ENCODE results near the gene RPL28. TPM values are rescaled to one million over a fixed set of nuclear protein-coding genes. Genes with fewer than 3 reads are reported as not detected.

Gene RPL28
- total and polyA plus RNA-seq, 4 donors = 116 to 535 (median 164) TPM

DNA sequence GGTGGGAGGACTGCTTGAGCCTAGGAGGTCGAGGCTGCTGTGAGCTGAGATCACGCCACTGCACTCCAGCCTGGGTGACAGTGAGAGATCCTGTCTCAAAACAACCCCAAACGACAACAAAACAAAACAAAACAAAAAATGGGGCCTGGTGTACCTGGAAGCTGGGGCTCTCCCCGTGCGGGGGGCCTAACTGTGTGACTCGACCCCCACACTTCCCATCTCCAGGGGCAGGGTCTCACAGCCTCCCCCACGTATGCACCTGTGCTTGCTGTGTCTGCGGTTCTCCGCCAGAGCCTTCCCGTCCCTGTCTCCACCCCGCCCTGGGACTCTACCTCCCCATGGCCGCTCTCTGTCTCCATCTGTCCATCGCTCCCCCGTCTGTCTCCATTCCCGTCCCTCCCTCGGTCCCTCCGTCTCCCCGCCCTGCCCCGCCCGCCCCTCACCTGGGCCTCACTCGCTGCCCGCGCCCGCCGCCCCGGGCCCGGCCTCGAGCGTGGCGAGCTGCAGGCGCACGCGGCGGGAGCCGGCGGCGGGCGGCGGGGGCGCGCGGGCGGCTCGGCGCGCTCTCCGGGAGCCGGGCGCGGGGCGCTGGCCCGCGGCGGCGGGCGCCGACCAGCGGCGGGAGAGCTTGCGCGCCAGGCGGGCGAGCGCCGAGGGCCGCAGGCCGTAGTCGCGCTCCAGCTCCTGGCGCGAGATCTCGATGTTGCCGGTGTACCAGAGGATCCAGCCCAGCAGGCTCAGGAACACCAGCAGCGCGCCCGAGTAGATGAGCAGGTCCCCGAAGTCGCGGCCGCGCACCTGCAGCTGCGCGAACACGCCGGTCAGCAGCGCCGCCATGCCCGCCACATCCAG, 2.2 kb upstream of the RPL28 start:
- H3K27ac ChIP-seq (ENCODE audit: low read depth in 1 of 2, low read length in 2 of 2) = no peak overlapping the region
- peaks cover 16 to 37% (median 30%) of the 10 kb centered on the region in 4 donors for H3K4me1 ChIP-seq (ENCODE audit: control insufficient read depth in 4 of 4, insufficient read depth in 4 of 4, low read length in 3 of 4)
- peak; percentile 50 for DNase-seq (ENCODE audit: low spot score)
- peaks cover 5 to 14% (median 9%) of the 10 kb centered on the region in 4 donors for H3K36me3 ChIP-seq (ENCODE audit: control insufficient read depth in 4 of 4, insufficient read depth in 3 of 4, low read depth in 1 of 4, low read length in 3 of 4)
- TF ChIP-seq, protein P1, sequence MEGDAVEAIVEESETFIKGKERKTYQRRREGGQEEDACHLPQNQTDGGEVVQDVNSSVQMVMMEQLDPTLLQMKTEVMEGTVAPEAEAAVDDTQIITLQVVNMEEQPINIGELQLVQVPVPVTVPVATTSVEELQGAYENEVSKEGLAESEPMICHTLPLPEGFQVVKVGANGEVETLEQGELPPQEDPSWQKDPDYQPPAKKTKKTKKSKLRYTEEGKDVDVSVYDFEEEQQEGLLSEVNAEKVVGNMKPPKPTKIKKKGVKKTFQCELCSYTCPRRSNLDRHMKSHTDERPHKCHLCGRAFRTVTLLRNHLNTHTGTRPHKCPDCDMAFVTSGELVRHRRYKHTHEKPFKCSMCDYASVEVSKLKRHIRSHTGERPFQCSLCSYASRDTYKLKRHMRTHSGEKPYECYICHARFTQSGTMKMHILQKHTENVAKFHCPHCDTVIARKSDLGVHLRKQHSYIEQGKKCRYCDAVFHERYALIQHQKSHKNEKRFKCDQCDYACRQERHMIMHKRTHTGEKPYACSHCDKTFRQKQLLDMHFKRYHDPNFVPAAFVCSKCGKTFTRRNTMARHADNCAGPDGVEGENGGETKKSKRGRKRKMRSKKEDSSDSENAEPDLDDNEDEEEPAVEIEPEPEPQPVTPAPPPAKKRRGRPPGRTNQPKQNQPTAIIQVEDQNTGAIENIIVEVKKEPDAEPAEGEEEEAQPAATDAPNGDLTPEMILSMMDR (IDR thresholded peaks at IDR 0.05; ENCODE audit: low read depth, low read length, missing input control) = peak; percentile 12
- no peak for TF ChIP-seq SP1 (IDR thresholded peaks at IDR 0.05)
- no peaks in the 10 kb centered on the region for H3K27me3 ChIP-seq (ENCODE audit: control insufficient read depth in 4 of 4, insufficient read depth in 4 of 4, low read length in 3 of 4)
- H3K9ac ChIP-seq (ENCODE audit: low read depth in 1 of 2, low read length in 2 of 2) = no peak overlapping the region
- WGBS = 5% methylated on average over 88 of the region's 88 CpGs
- H3K9me3 ChIP-seq (ENCODE audit: control insufficient read depth in 4 of 4, low read length in 3 of 4) = no peaks in the 10 kb centered on the region
- peak overlapping the region; percentile 28 to 71 (median 64) for H3K4me3 ChIP-seq (ENCODE audit: low read depth in 1 of 3, low read length in 3 of 3)

DNA sequence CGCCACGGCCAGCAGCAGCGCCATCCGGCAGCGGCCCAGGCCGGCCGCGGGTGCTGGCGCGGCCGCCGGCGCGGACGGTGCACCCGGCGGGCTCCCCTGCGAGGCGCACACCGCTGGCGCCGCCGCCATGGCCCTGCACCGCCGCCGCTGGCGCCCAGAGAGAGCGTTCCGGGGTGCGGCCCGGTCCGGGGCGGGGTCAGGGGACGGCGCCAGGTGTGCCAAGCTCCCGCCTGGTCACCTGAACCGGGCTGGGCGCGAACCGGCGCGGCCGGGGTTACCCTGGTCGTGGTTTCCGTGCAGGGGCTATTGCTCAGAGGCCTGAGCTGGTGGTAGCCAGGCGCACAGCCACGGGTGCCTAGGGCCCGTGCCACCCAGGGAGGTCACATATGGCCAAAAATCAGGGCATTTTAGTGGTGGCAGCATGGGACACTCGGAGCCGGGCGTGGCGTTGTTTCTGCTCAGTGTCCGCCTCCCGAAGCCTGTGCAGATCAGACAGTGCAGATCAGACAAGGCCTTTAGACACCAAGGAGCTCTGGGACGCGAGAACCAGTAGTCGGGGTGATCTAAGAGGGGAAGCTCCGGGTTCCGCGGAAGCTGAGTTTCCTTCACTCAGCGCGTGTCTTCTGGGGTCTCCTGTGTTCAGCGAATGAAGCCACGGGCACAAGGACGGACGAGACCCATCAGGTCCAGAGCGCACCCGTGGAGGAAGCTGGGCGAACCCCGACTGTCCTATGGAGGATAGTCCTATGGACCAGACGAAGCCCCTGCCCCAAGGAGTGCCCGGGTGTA, 1.4 kb upstream of the RPL28 start, which contains the start of gene TMEM238:
Gene TMEM238 (minus strand): TSS at position 162 of the 789 bp plus-strand sequence. CDS start 33 bp downstream, at position 129.
- 19% methylated on average over 72 of the region's 72 CpGs for WGBS
- H3K36me3 ChIP-seq (ENCODE audit: control insufficient read depth in 4 of 4, insufficient read depth in 3 of 4, low read depth in 1 of 4, low read length in 3 of 4) = peaks cover 8 to 20% (median 14%) of the 10 kb centered on the region in 4 donors
- peak within 1 kb of the TSS; percentile 56 to 71 (median 64) for H3K4me3 ChIP-seq (ENCODE audit: low read depth in 1 of 3, low read length in 3 of 3)
- peak; percentile 44 for DNase-seq (ENCODE audit: low spot score)
- H3K27me3 ChIP-seq (ENCODE audit: control insufficient read depth in 4 of 4, insufficient read depth in 4 of 4, low read length in 3 of 4) = no peaks in the 10 kb centered on the region
- peak within 1 kb of the TSS; percentile 75 to 94 for H3K27ac ChIP-seq (ENCODE audit: low read depth in 1 of 2, low read length in 2 of 2)
- H3K9ac ChIP-seq (ENCODE audit: low read depth in 1 of 2, low read length in 2 of 2) = peak within 1 kb of the TSS; percentile 71 to 83
- TF ChIP-seq FOXA2 (IDR thresholded peaks at IDR 0.05) (no peak), YY1 (IDR thresholded peaks at IDR 0.05) (no peak), HNF4G (IDR thresholded peaks at IDR 0.05) (no peak), FOXA1 (IDR thresholded peaks at IDR 0.05) (no peak), NR2F2 (IDR thresholded peaks at IDR 0.05) (no peak), ZBTB33 (IDR thresholded peaks at IDR 0.05) (no peak), SP1 (IDR thresholded peaks at IDR 0.05) (no peak), HNF4A (conservative IDR thresholded peaks at IDR 0.05) (no peak), MAX (IDR thresholded peaks at IDR 0.05) (no peak), GABPA (IDR thresholded peaks at IDR 0.05 in 1 of 2, conservative IDR thresholded peaks at IDR 0.05 in 1 of 2) (no peak), RXRA (IDR thresholded peaks at IDR 0.05) (no peak), TAF1 (conservative IDR thresholded peaks at IDR 0.05) (no peak), RAD21 (IDR thresholded peaks at IDR 0.05) (no peak), EGR1 (IDR thresholded peaks at IDR 0.05; ENCODE audit: low read depth in 2 of 2) (no peak), JUND (IDR thresholded peaks at IDR 0.05) (no peak)
- TF ChIP-seq, protein P1 (IDR thresholded peaks at IDR 0.05; ENCODE audit: low read depth, low read length, missing input control) = no peak
- TF ChIP-seq, protein P2, sequence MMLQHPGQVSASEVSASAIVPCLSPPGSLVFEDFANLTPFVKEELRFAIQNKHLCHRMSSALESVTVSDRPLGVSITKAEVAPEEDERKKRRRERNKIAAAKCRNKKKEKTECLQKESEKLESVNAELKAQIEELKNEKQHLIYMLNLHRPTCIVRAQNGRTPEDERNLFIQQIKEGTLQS (IDR thresholded peaks at IDR 0.05) = no peak
- TF ChIP-seq, protein P3, sequence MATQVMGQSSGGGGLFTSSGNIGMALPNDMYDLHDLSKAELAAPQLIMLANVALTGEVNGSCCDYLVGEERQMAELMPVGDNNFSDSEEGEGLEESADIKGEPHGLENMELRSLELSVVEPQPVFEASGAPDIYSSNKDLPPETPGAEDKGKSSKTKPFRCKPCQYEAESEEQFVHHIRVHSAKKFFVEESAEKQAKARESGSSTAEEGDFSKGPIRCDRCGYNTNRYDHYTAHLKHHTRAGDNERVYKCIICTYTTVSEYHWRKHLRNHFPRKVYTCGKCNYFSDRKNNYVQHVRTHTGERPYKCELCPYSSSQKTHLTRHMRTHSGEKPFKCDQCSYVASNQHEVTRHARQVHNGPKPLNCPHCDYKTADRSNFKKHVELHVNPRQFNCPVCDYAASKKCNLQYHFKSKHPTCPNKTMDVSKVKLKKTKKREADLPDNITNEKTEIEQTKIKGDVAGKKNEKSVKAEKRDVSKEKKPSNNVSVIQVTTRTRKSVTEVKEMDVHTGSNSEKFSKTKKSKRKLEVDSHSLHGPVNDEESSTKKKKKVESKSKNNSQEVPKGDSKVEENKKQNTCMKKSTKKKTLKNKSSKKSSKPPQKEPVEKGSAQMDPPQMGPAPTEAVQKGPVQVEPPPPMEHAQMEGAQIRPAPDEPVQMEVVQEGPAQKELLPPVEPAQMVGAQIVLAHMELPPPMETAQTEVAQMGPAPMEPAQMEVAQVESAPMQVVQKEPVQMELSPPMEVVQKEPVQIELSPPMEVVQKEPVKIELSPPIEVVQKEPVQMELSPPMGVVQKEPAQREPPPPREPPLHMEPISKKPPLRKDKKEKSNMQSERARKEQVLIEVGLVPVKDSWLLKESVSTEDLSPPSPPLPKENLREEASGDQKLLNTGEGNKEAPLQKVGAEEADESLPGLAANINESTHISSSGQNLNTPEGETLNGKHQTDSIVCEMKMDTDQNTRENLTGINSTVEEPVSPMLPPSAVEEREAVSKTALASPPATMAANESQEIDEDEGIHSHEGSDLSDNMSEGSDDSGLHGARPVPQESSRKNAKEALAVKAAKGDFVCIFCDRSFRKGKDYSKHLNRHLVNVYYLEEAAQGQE (IDR thresholded peaks at IDR 0.05) = no peak
- no peaks in the 10 kb centered on the region for H3K9me3 ChIP-seq (ENCODE audit: control insufficient read depth in 4 of 4, low read length in 3 of 4)
- peaks cover 16 to 39% (median 30%) of the 10 kb centered on the region in 4 donors for H3K4me1 ChIP-seq (ENCODE audit: control insufficient read depth in 4 of 4, insufficient read depth in 4 of 4, low read length in 3 of 4)

Data from liver (tissue), 9 donors.